WI38 (cell line): ENCODE measurements around the gene GPR68.

Experiments
- H3K4me3 ChIP-seq: 2 replicates; pipeline ENCODE4 v1.5.1; 2011; ENCODE audit warnings: low read depth, mild to moderate bottlenecking, control low read depth, low read length
- CTCF ChIP-seq: IDR thresholded peaks from 2 replicates; pipeline ENCODE4 v1.5.1; 2012; ENCODE audit warnings: low read depth, mild to moderate bottlenecking, control low read depth, low read length

The GPR68 gene

GRCh38 chr14:91244501-91244901 is at the start of gene GPR68:
TSS of gene GPR68 (minus strand) at chr14:91244704. CDS start at chr14:91235050, 9,654 bp downstream.
- H3K4me3 ChIP-seq = peak within 1 kb of the TSS; percentile 32
- no peak for TF ChIP-seq CTCF

- no peak for TF ChIP-seq CTCF
- no peak overlapping the region for H3K4me3 ChIP-seq
These were observed 49.6 kb upstream of the GPR68 start for GRCh38 chr14:91294153-91294552.

- H3K4me3 ChIP-seq = no peak overlapping the region
- no peak for TF ChIP-seq CTCF
These were observed 48.8 kb upstream of the GPR68 start for GRCh38 chr14:91293281-91293680.

GRCh38 chr14:91292491-91292890 is 48.0 kb upstream of the GPR68 start:
- no peak overlapping the region for H3K4me3 ChIP-seq
- no peak for TF ChIP-seq CTCF

GRCh38 chr14:91291786-91292405 is 47.4 kb upstream of the GPR68 start:
- no peak overlapping the region for H3K4me3 ChIP-seq
- TF ChIP-seq CTCF = no peak

GRCh38 chr14:91290986-91291385 is 46.5 kb upstream of the GPR68 start:
- no peak for TF ChIP-seq CTCF
- H3K4me3 ChIP-seq = no peak overlapping the region

GRCh38 chr14:91289464-91289863 is 45.0 kb upstream of the GPR68 start:
- no peak overlapping the region for H3K4me3 ChIP-seq
- TF ChIP-seq CTCF = no peak
